SH-SY5Y (cell line): ENCODE results near the gene MORN4.

Experiments
- GATA2 ChIP-seq: IDR thresholded peaks from 2 replicates; pipeline ENCODE4 v1.6.1; 2011; ENCODE audit warnings: mild to moderate bottlenecking, low read depth, low read length
- GATA3 ChIP-seq: IDR thresholded peaks from 2 replicates; pipeline ENCODE4 v1.6.1; 2011; ENCODE audit warnings: low read depth, mild to moderate bottlenecking, low read length, moderate library complexity

GRCh38 chr10:97635577-97635976 lies 2.3 kb upstream of the MORN4 start:
- TF ChIP-seq GATA2 (no peak), GATA3 (no peak)
